Testis (tissue), 3 donors: Measurements from ENCODE around the gene SAMD4A. TPM values are rescaled to one million over a fixed set of nuclear protein-coding genes. Genes with fewer than 3 reads are reported as not detected.

ENCODE experiments used
- DNase-seq: peaks from one replicate; pipeline ENCODE4 v3.0.0-alpha.2; 2019
- H3K27ac ChIP-seq, 2 donors: fragments of 200-600 bp; sonication (generic); one replicate each; pipeline ENCODE4 v1.5.1; 2019
- H3K27me3 ChIP-seq: fragments of 200-600 bp; sonication (generic); one replicate; pipeline ENCODE4 v1.5.1; 2019
- H3K36me3 ChIP-seq: fragments of 200-600 bp; sonication (generic); one replicate; pipeline ENCODE4 v1.5.1; 2017; ENCODE audit warnings: low read depth; ENCODE audit errors: missing control alignments
- H3K4me1 ChIP-seq: fragments of 200-600 bp; sonication (generic); one replicate; pipeline ENCODE4 v1.5.1; 2019
- H3K4me3 ChIP-seq, 2 donors: fragments of 200-600 bp; sonication (generic); one replicate each; pipeline ENCODE4 v1.5.1; 2017 to 2019
- H3K9me3 ChIP-seq: fragments of 200-600 bp; sonication (generic); one replicate; pipeline ENCODE4 v1.5.1; 2017
- CTCF ChIP-seq, 3 experiments: fragments of 450-650 bp in 2 of 3; fragments of 200-600 bp in 1 of 3; sonication (generic) in 1 of 3; IDR thresholded peaks; one replicate each; pipeline ENCODE4 v1.5.1; 2016 to 2019; ENCODE audit warnings: antibody characterized with exemption in 3 of 3, mild to moderate bottlenecking in 2 of 3, moderate library complexity in 1 of 3
- POLR2A ChIP-seq: fragments of 450-650 bp; IDR thresholded peaks from one replicate; pipeline ENCODE4 v1.6.1; 2017; ENCODE audit warnings: antibody characterized with exemption, mild to moderate bottlenecking, moderate library complexity
- WGBS, 2 donors: methylation state at CpG; one replicate each; pipeline ENCODE4 v1.1.5; 2018; 5-methylcytosine and 5-hydroxymethylcytosine counted together
- intact Hi-C: fragments of 100-400 bp; cut with DNase I; formaldehyde crosslinking; loops from one replicate; pipeline ENCODE4 v1.15.1; 2023; ENCODE audit warnings: low total_unique reads
- polyA plus RNA-seq: library from polyadenylated mRNA; stranded (reverse); fragments of 350-450 nt; fragmentation: Illumina TruSeq; extraction: RNeasy Lipid Tissue Mini Kit (QIAGEN cat#74804); gene quantifications from one replicate; pipeline ENCODE4 v1.2.3, GENCODE V29; 2014; ENCODE audit warnings: low read depth, low replicate concordance; ENCODE audit not compliant: insufficient read depth
- total RNA-seq, 2 donors: library from RNA; depleted of rRNA; stranded (reverse); fragments of >200 nt; gene quantifications; one replicate each; pipeline ENCODE4 v1.2.3, GENCODE V29; 2016

The SAMD4A gene
- total and polyA plus RNA-seq, 3 donors from 2014 or later = 103 to 369 (median 259) TPM

GRCh38 chr14:54532111-54533012, 34.6 kb upstream of the SAMD4A start:
- H3K9me3 ChIP-seq = no peaks in the 10 kb centered on the region
- intact Hi-C loops = no loop called here
- 94 to 98% methylated on average over 3 of the region's 3 CpGs for WGBS, 2 donors
- no peaks in the 10 kb centered on the region for H3K27me3 ChIP-seq
- TF ChIP-seq POLR2A = no peak
- no peak for TF ChIP-seq CTCF (IDR thresholded peaks at IDR 0.05)
- H3K27ac ChIP-seq = no peak overlapping the region
- no peak overlapping the region for H3K4me3 ChIP-seq
- no peaks in the 10 kb centered on the region for H3K4me1 ChIP-seq
- no peak for DNase-seq
- H3K36me3 ChIP-seq = no peaks in the 10 kb centered on the region

- TF ChIP-seq POLR2A = no peak
- no peak for TF ChIP-seq CTCF (IDR thresholded peaks at IDR 0.05)
- 89 to 90% methylated on average over 1 of the region's 1 CpG for WGBS, 2 donors
- H3K4me3 ChIP-seq = no peak overlapping the region
- H3K4me1 ChIP-seq = no peaks in the 10 kb centered on the region
- H3K36me3 ChIP-seq = no peaks in the 10 kb centered on the region
- H3K27ac ChIP-seq = no peak overlapping the region
- intact Hi-C loops = no loop called here
- DNase-seq = no peak
- H3K9me3 ChIP-seq = no peaks in the 10 kb centered on the region
- no peaks in the 10 kb centered on the region for H3K27me3 ChIP-seq
These were observed 33.8 kb upstream of the SAMD4A start for GRCh38 chr14:54533100-54533499.

- H3K4me3 ChIP-seq = no peak overlapping the region
- no peaks in the 10 kb centered on the region for H3K36me3 ChIP-seq
- TF ChIP-seq POLR2A = no peak
- TF ChIP-seq CTCF (IDR thresholded peaks at IDR 0.05) = no peak
- H3K4me1 ChIP-seq = no peaks in the 10 kb centered on the region
- intact Hi-C loops = no loop called here
- H3K27ac ChIP-seq = no peak overlapping the region
- H3K9me3 ChIP-seq = no peaks in the 10 kb centered on the region
- no peak for DNase-seq
- no peaks in the 10 kb centered on the region for H3K27me3 ChIP-seq
- 53 to 72% methylated on average over 1 of the region's 1 CpG for WGBS, 2 donors
These were observed 31.8 kb upstream of the SAMD4A start for GRCh38 chr14:54535126-54535525.

GRCh38 chr14:54535646-54536045, 31.3 kb upstream of the SAMD4A start:
- Histone ChIP-seq H3K27ac (no peak overlapping the region), H3K36me3 (no peaks in the 10 kb centered on the region)
- 42 to 50% methylated on average over 2 of the region's 2 CpGs for WGBS, 2 donors

More at GRCh38 chr14:54535646-54536045, 31.3 kb upstream of the SAMD4A start:
- DNase-seq = no peak
- Histone ChIP-seq H3K4me3 (no peak overlapping the region), H3K4me1 (no peaks in the 10 kb centered on the region), H3K9me3 (no peaks in the 10 kb centered on the region), H3K27me3 (no peaks in the 10 kb centered on the region)
- TF ChIP-seq CTCF (IDR thresholded peaks at IDR 0.05) = no peak
- intact Hi-C loops = no loop called here
